MG63 (cell line): Measurements from ENCODE around the gene ZSWIM6. TPM values are rescaled to one million over a fixed set of nuclear protein-coding genes. Genes with fewer than 3 reads are reported as not detected.

Source experiments
- DNase-seq: peaks from one replicate; pipeline ENCODE4 v3.0.0-alpha.2; 2020
- H3K27me3 ChIP-seq: fragments of 250-450 bp; sonication (Bioruptor Pico); 2 replicates; pipeline ENCODE4 v1.5.1; 2020; ENCODE audit warnings: mild to moderate bottlenecking, moderate library complexity
- H3K36me3 ChIP-seq: fragments of 250-450 bp; sonication (Bioruptor Pico); 2 replicates; pipeline ENCODE4 v1.5.1; 2020; ENCODE audit warnings: mild to moderate bottlenecking, moderate library complexity
- H3K4me3 ChIP-seq: fragments of 250-450 bp; sonication (Bioruptor Pico); 2 replicates; pipeline ENCODE4 v1.5.1; 2020; ENCODE audit warnings: mild to moderate bottlenecking, moderate library complexity
- H3K9me3 ChIP-seq: fragments of 250-450 bp; sonication (Bioruptor Pico); 2 replicates; pipeline ENCODE4 v1.5.1; 2020; ENCODE audit warnings: mild to moderate bottlenecking, moderate library complexity
- total RNA-seq: library from RNA; depleted of rRNA; stranded (reverse); fragments of >200 nt; shearing (Covaris generic); gene quantifications from 2 replicates; pipeline ENCODE4 v1.2.3, GENCODE V29; 2014; ENCODE audit warnings: low replicate concordance

ZSWIM6 gene
- total RNA-seq, 1 experiment from 2014 or later = 3.3 TPM

DNA sequence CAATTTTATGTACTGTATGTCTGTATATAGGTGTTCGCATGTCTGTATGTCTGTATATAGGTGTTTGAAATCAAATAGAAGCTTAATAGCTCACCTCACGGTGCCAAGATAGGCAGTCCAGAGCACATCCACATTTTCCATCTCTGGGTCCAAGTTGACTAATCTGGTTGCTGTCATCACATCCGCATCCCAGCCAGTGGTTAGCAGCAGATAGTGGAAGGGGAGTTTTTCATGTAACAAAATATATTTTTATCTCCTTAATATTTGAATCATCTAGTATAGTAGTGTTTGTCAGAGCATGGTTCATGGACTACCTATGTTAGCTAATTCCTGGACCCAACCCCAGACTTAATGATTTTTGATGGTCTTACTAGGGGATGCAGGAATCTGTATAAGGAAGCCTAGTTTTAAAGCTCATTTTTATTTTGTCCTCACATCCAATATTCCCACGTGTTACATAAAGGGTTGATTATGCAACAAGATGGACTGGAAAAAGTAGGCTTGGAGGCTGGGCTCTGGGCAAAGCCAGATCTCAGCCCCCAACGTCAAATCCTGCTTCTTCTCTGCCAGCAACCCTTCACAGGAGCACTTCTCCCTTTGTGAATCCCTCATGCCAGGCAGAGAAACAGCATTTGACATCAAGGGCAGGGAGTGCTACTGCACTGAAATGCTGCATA is 219.7 kb downstream of the ZSWIM6 start:
- H3K27me3 ChIP-seq = no peaks in the 10 kb centered on the region
- no peak overlapping the region for H3K4me3 ChIP-seq
- H3K9me3 ChIP-seq = no peaks in the 10 kb centered on the region
- no peak for DNase-seq
- no peaks in the 10 kb centered on the region for H3K36me3 ChIP-seq

DNA sequence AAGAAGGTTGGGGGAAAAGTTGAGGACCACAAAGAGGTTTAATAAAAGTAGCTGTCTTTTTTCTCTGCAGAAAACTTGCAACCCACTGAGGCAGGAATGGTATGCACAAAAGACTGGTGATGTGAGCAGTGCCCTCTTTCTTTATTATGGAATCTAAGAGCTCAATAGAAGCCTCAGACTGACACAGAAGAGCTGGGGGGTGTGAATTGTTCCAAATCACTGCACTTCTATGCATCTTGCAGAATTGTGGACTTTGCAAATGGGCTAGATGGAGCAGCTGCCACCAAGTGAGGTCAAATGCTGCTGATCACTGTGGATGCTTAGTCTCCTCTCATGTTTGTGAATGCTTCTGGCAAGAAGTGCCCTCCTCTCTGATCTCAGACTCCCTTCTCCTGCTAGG is 227.1 kb downstream of the ZSWIM6 start:
- no peak for DNase-seq
- Histone ChIP-seq H3K36me3 (no peaks in the 10 kb centered on the region), H3K9me3 (no peaks in the 10 kb centered on the region), H3K4me3 (no peak overlapping the region), H3K27me3 (no peaks in the 10 kb centered on the region)

DNA sequence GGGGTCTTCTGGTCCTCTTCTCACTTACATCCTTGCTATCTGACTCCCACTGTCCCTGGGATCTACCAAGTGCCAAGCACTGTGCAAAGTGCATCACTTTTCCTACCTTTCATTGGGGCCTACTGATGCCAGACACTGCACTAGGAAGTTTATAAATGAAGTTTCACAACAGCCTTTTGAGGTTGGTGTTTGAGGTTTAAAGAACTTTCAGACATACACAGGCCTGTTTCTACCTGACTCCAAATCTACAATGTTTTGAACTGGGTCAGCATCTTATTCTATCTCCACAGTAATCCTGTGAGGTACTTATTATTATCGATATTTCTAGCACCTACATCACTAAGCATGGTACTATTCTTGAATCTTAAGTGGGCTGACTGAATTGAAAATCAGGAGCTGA is 227.7 kb downstream of the ZSWIM6 start:
- Histone ChIP-seq H3K9me3 (no peaks in the 10 kb centered on the region), H3K36me3 (no peaks in the 10 kb centered on the region), H3K27me3 (no peaks in the 10 kb centered on the region), H3K4me3 (no peak overlapping the region)
- no peak for DNase-seq

DNA sequence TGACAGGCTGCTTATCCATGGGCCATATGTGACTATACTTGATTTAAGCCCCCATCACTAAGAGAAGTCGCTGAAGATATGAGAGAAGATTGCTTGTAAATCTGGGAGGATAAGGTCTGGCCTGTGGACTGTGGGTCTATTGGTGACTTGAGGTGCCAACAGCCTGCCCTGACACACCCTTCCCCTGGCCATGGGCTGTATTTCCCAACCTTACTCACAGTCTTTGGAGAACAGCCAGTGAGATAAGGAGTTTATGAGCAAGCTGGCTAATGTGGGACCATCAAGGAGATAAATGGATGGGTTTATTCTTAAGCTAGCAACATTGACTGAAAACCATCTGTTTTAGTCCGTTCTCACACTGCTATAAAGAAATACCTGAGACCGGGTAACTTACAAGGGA is 231.3 kb downstream of the ZSWIM6 start:
- no peaks in the 10 kb centered on the region for H3K9me3 ChIP-seq
- no peaks in the 10 kb centered on the region for H3K36me3 ChIP-seq
- no peak overlapping the region for H3K4me3 ChIP-seq
- DNase-seq = no peak
- H3K27me3 ChIP-seq = no peaks in the 10 kb centered on the region

DNA sequence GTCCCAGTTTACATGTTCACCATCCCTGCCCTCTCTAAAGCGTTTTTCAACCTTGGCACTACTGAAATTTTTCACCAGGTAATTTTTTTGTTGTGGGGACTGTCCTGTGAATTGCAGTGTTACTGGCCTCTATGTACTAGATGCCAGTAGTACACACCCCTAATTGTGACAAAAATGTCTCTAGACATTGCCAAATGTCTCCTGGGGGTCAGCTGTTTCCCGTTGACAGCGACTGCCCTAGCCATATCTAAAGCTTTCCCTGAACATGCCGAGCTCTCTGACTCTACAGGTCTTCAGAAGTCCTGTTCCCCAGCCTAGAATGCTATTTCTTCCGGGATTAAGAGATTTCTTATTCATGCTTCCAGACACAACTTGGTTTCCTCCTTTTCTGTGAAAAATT is 235.3 kb downstream of the ZSWIM6 start:
- H3K9me3 ChIP-seq = no peaks in the 10 kb centered on the region
- H3K36me3 ChIP-seq = no peaks in the 10 kb centered on the region
- no peak for DNase-seq
- H3K4me3 ChIP-seq = no peak overlapping the region
- H3K27me3 ChIP-seq = no peaks in the 10 kb centered on the region

DNA sequence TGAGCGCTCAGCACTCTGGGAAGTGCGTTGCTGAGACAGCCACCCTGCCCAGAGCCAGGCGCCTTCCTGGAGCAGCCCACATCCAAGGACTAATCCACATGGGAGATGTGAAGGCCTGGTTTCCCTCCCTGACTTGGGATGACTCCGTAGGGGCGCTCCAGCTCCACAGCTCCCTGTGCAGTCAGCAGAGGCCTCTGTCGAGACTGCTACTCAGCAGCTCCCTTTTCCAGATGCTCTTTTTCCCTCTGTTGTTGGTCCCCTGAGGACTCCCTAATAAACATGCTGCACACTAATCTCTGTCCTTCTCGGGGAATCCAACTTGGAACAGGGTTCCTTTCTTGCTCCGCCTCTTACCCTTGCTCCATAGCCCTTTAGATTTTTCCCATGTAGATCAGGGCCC is 237.3 kb downstream of the ZSWIM6 start:
- H3K9me3 ChIP-seq = no peaks in the 10 kb centered on the region
- no peak for DNase-seq
- H3K27me3 ChIP-seq = no peaks in the 10 kb centered on the region
- H3K36me3 ChIP-seq = no peaks in the 10 kb centered on the region
- H3K4me3 ChIP-seq = no peak overlapping the region

DNA sequence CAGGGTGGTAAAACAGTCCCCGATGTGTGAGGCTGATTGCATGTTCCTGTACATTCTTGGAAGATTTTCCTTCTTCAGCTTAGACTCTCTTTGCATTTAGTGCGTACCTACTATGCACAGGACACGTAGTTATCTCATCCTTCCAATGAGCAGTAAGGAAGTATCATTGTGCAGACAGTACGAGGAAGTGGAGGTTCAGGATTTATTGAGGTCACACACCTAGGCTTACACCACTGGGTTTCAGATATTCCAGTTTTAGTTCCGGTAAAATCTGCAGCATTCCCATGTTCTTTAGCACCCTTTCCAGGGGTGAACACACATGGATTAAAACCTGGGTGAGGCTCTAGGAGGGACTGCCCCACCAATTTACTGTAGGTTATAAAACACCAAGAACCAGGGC is 238.7 kb downstream of the ZSWIM6 start:
- Histone ChIP-seq H3K27me3 (no peaks in the 10 kb centered on the region), H3K9me3 (no peaks in the 10 kb centered on the region), H3K4me3 (no peak overlapping the region), H3K36me3 (no peaks in the 10 kb centered on the region)
- no peak for DNase-seq

DNA sequence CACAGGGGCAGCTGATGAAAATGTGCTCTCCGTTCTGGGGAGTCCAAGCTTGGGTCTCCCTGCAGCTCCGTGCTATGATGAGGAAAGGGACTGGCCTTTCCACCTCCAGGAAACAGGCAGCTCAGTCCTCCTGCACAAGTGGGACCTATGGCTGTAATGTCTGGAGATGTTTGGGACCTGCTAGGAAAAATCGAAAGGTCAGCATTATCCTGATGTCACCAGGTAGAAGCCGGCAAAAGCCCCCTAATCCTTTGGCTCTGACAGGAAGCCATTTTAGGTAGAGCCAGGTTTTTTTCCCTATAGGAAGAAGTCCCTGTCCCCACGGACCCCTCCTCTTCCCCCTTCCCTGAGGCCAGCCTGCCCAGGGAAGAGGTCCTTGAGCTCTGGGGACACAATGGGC is 240.9 kb downstream of the ZSWIM6 start:
- H3K27me3 ChIP-seq = no peaks in the 10 kb centered on the region
- no peak for DNase-seq

DNA sequence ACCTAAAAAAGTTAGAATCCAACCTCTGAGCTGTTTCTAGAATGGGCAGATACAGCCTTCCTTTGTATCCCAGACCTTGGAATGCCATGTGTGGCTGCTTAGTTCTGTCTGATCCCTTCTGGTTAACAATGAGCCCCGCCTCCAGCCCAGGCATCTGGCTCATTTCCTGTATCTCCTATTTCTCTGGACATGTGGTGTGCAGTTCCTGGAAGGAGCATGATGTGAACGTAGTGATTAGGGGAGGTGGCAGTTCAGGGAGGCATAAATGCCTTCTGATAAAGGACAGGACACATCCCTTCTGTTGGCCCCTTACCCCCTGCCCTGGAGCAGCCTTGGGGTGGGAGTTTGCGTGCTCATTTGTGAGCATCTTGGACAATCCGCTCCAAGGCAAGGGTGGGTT is 243.0 kb downstream of the ZSWIM6 start:
- Histone ChIP-seq H3K27me3 (no peaks in the 10 kb centered on the region), H3K9me3 (no peaks in the 10 kb centered on the region), H3K4me3 (no peak overlapping the region), H3K36me3 (no peaks in the 10 kb centered on the region)
- peak; percentile 51 for DNase-seq

More for the DNA sequence above, 240.9 kb downstream of the ZSWIM6 start:
- no peak overlapping the region for H3K4me3 ChIP-seq
- no peaks in the 10 kb centered on the region for H3K9me3 ChIP-seq
- H3K36me3 ChIP-seq = no peaks in the 10 kb centered on the region

DNA sequence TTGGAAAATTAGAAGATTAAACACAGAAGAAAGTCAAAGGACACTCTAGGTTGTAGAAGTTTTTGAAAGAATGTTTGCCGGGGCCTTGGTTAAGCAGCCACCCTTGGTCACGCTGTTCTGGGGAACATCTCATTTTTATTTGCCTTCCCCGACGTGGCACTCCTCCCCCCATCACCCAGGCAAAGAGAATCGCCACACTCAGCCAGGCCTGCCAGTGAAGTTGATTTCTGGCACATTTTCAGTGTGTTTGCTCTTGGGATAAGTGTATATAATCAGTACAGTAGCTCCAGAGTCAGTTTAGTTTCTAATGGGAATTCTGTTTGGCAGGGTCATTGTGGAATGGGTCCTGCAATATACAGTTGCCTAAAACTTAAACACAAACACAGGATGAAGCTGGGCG is 243.5 kb downstream of the ZSWIM6 start:
- Histone ChIP-seq H3K27me3 (no peaks in the 10 kb centered on the region), H3K4me3 (no peak overlapping the region), H3K36me3 (no peaks in the 10 kb centered on the region), H3K9me3 (no peaks in the 10 kb centered on the region)
- no peak for DNase-seq

DNA sequence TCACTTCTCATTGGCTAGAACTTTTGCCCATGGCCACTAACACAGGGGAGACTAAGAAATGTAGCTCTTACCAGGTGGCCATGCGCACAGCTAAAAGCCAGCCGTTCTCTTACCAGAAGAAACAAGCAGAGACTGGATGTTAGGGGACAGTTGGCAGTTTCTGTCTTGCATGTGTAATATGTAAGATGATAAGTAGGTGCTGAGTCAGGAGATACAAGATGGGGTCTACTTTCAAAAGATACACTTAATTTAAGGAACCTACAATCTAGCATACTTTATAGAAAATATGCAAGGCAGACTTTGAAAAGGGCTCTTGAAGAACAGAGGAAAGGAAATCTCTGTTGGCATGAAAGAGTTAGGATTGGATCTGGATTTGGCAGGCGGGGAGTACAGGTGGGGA is 244.5 kb downstream of the ZSWIM6 start:
- H3K9me3 ChIP-seq = no peaks in the 10 kb centered on the region
- no peak overlapping the region for H3K4me3 ChIP-seq
- no peak for DNase-seq
- H3K36me3 ChIP-seq = no peaks in the 10 kb centered on the region
- no peaks in the 10 kb centered on the region for H3K27me3 ChIP-seq

DNA sequence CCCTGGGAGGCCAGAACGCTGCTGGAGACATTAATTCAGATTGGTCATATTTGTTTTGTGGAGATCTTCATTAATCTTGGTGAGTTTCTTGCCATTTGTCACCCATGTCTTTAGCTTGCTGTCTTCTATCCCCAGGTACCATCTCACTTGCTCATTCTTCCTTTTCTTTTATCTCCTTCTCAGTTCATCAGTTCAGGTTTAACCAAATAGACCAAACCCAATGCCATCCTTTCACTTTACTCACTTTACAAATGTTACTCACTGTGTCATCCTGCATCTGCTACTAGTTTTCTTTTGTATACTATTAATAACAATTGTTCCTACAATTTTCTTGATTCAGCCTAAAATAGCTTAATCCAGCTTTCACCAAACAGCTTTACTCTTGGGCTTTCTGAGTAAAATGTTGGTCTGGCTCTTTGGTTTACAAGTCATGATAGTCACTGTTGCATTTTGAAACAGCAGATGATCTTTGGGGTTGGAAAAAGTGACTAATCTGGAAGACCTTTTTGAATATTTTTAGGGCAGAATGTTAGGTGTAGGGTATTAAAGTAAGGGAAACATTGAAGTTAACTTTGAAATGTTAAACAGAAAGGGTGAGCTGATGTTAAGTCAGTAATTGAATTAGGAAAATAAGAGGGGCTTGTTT is 246.9 kb downstream of the ZSWIM6 start:
- no peak for DNase-seq
- Histone ChIP-seq H3K4me3 (no peak overlapping the region), H3K9me3 (no peaks in the 10 kb centered on the region), H3K36me3 (no peaks in the 10 kb centered on the region), H3K27me3 (no peaks in the 10 kb centered on the region)

DNA sequence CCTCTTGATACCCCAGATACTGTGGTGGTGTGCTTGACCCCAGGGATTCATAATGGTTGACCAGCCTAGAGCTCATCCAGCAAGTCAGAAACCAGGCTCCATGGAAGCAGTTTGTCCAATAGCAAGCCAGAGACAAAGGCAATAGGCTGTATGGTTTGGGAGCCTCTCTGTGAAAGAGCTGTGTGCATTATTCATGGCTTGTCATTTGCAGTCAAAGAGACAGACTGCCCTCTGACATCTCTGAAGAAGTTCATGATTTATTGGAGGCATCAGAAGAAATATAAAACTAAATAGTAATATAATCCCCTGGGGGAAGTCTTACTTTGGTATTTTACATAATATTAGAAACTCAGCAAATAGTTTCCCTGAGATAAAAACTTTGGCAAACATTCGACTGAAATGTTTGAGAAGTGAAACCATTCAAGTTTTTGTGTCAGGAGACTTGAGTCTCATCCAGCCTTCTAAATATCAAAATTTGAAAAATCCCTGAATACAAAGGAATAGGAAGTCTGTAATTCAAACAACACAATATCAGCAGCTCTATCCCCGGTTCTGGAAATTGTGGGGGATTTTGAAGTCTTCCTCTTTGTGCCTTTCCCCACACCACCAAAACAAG is 250.3 kb downstream of the ZSWIM6 start:
- Histone ChIP-seq H3K4me3 (no peak overlapping the region), H3K9me3 (no peaks in the 10 kb centered on the region), H3K27me3 (no peaks in the 10 kb centered on the region), H3K36me3 (no peaks in the 10 kb centered on the region)
- no peak for DNase-seq

DNA sequence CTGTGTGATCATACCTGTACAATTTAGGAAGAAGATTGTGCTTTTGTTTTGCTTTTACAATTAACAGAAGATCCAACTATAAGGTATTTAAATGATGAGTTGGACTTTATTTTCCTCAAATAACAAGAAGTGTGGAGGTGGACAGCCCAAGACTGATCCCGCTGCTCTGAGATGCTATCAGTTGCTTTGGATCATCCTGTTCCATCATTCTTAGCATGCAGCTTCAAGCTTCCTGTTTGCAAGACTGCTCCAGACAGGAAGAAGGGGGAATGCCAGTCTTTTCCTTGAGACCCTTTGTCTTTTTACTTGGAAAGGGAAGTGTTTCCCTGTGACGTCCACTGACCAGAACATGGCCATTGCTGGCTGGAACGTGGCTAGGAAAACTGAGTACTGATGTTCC is 250.8 kb downstream of the ZSWIM6 start:
- no peaks in the 10 kb centered on the region for H3K36me3 ChIP-seq
- DNase-seq = no peak
- H3K27me3 ChIP-seq = no peaks in the 10 kb centered on the region
- H3K4me3 ChIP-seq = no peak overlapping the region
- no peaks in the 10 kb centered on the region for H3K9me3 ChIP-seq

DNA sequence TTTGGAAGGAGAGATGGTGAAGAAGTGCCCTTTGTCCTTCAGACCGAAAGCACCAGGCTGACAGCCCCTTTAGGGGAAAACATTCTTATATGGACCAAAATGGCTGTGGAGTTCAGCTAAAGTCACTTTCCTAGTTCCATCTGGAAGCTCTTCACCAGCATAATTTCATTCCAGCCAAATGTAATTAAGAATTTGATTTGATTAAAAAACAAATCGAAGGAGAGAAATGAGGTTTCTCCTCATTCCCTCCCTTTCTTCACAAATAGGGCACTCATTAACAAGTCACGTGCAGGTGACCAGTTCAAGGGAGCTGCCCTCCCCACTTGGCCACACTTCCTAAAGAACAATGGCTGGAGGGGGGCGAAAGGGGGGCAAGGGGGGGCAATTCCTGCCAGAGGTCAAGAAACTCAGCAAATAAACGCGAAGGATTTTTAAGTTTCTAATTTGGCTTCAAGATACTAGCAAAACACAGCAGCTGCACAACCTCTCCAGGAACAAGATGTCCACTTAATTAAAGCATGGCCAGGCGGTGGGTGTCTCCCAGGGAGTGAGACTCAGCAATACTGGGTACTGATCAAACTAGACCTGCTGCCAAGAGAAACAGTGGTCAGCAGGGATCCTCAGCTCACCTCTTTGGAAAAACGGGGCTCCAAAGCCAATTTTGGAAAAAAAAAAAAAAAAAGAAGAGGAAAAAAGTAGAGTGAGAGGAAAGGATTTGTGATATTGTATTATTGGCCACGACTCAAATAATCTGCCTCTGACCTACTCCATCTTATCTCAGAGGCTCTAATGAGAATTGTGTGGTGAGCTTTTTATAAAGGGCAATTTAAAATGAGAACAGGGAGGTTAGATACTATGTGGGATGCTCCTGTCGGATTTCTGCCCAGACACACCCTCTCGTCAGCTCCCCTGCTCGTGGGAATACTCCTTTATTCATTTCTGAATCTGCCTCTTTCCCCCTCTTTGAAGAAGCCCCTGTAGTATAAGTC is 254.3 kb downstream of the ZSWIM6 start:
- H3K36me3 ChIP-seq = no peaks in the 10 kb centered on the region
- no peak overlapping the region for H3K4me3 ChIP-seq
- no peaks in the 10 kb centered on the region for H3K27me3 ChIP-seq
- no peak for DNase-seq
- H3K9me3 ChIP-seq = no peaks in the 10 kb centered on the region

DNA sequence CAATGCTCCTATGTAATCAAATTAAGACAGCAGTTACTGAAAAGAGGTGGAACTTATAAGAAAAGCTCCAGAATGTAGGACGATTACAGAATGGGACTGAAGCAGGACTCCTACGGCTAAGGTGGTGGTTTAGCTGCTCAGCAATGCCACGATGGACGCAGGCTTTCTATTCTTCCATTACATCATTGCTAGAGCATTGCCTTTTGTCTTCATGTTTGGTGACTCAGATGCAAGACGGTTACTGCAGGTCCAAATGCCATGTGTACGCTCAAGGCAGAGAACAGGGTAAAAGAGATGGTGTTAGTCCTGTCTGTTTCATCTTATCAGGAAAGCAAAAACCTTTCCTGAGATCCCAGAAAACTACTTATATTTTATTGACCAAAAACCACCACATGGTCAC is 255.1 kb downstream of the ZSWIM6 start:
- Histone ChIP-seq H3K36me3 (no peaks in the 10 kb centered on the region), H3K4me3 (no peak overlapping the region), H3K9me3 (no peaks in the 10 kb centered on the region), H3K27me3 (no peaks in the 10 kb centered on the region)
- no peak for DNase-seq

DNA sequence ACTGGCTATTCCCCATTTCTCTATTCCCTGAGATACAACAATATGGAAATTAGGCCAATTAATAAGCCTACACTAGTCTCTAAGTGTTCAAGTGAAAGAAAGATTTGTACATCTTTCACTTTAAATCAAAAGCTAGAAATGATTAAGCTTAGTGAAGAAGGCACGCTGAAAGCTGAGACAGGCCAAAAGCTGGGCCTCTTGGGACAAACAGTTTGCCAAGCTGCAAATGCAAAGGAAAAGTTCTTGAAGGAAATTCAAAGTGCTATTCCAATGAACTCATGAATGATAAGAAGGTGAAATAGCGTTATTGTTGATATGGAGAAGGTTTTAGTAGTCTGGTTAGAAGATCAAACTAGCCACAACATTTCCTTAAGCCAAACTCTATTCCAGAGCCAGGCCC is 256.2 kb downstream of the ZSWIM6 start:
- Histone ChIP-seq H3K4me3 (no peak overlapping the region), H3K27me3 (no peaks in the 10 kb centered on the region), H3K36me3 (no peaks in the 10 kb centered on the region), H3K9me3 (no peaks in the 10 kb centered on the region)
- DNase-seq = no peak
